Measurements from ENCODE around the gene RNASE8. TPM values are rescaled to one million over a fixed set of nuclear protein-coding genes. Genes with fewer than 3 reads are reported as not detected.

RNASE8 gene
- total and polyA plus RNA-seq, 2 of the 4 experiments (the other 2 are of a cell fraction): not detected

DNA sequence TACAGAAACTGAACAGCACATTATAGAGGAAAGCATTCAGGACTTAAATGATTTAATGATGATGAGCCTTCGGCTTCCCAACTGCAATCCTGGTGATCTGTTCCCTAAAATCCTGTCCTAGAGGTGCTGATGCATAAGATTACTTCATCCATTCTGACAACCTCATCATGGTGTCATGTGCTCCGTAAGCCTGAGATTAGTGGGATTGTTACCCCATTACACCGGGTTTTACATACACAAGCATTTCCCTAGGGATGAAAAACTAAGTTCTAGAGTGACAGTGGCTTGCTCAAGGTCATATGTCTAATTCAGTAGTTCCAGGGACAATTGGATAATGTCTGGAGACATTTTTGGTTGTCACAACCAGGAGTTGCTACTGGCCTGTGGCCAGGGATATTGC is 20.5 kb upstream of the RNASE8 start:
- Histone ChIP-seq H3K9me3 (ENCODE audit: control insufficient read depth, insufficient read depth, low read length) (no peaks in the 10 kb centered on the region), H2BK5ac (ENCODE audit: low read depth, low read length, poor library complexity, severe bottlenecking) (no peak overlapping the region), H4K91ac (ENCODE audit: insufficient read depth, low read depth, low read length) (no peak overlapping the region), H2AFZ (replicated peaks; ENCODE audit: low read length, poor library complexity) (no peak overlapping the region), H2AK9ac (replicated peaks; ENCODE audit: low read depth, low read length, poor library complexity) (no peak overlapping the region), H4K20me1 (ENCODE audit: insufficient read depth, low read length) (no peaks in the 10 kb centered on the region), H3K9me1 (ENCODE audit: insufficient read depth, low read length) (no peaks in the 10 kb centered on the region), H3K27me3 (ENCODE audit: control insufficient read depth, insufficient read depth, low read length) (peaks cover 41% of the 10 kb centered on the region), H2BK20ac (ENCODE audit: low read depth, low read length) (no peak overlapping the region), H3K14ac (replicated peaks; ENCODE audit: low read depth, low read length) (no peak overlapping the region), H3K56ac (ENCODE audit: extremely low read depth, insufficient read depth, low read length) (no peak overlapping the region), H3K9ac (ENCODE audit: low read depth, low read length) (no peak overlapping the region), H3K4me2 (ENCODE audit: low read depth, low read length) (no peak overlapping the region), H2BK120ac (ENCODE audit: low read depth, low read length) (no peak overlapping the region), H3K27ac (ENCODE audit: insufficient read depth, low read length) (no peak overlapping the region), H3K4ac (ENCODE audit: low read depth, low read length) (no peak overlapping the region), H3K4me3 (ENCODE audit: insufficient read depth, low read depth, low read length) (no peak overlapping the region), H2AK5ac (ENCODE audit: low read depth, low read length) (no peak overlapping the region), H3K4me1 (ENCODE audit: control insufficient read depth, insufficient read depth, low read length) (peaks cover 2% of the 10 kb centered on the region; the same call in 1 of the 2 replicates), H4K8ac (ENCODE audit: low read depth in 2 of 2, low read length in 2 of 2) (no peak overlapping the region), H2BK15ac (ENCODE audit: low read depth, low read length) (no peak overlapping the region), H3K79me1 (ENCODE audit: low read depth in 1 of 2, low read length in 2 of 2) (no peaks in the 10 kb centered on the region), H3K23ac (ENCODE audit: low read depth, low read length) (no peak overlapping the region), H3K36me3 (ENCODE audit: control insufficient read depth, insufficient read depth, low read length) (no peaks in the 10 kb centered on the region), H3K18ac (ENCODE audit: low read depth, low read length) (no peak overlapping the region), H4K5ac (ENCODE audit: low read depth, low read length) (no peak overlapping the region)
- ChIA-PET CTCF (interaction anchor here (1.1 kb wide), 1 partner anchor 22 kb away, joined by 3 read pairs; no protein-coding TSS in a partner anchor), POLR2A (ENCODE audit: unreplicated experiment) (no interaction called here)
- ATAC-seq (ENCODE audit: low read depth) (no peak), DNase-seq (no peak)
- dilution Hi-C loops (cut with HindIII; ENCODE audit: low sequenced_read_pairs, unreplicated experiment) (no loop called here), in situ Hi-C loops (cut with MboI; ENCODE audit: low sequenced_read_pairs) (no loop called here), intact Hi-C loops (cut with micrococcal nuclease) (no loop called here)
- BruUV-seq (replicated peaks): no TSS peak
- no CpG with 5 or more reads among the region's 3 CpGs for WGBS, 2 experiments (ENCODE audit: extremely low coverage in 2 of 2, insufficient read length in 1 of 2)
- TF ChIP-seq, protein P1, sequence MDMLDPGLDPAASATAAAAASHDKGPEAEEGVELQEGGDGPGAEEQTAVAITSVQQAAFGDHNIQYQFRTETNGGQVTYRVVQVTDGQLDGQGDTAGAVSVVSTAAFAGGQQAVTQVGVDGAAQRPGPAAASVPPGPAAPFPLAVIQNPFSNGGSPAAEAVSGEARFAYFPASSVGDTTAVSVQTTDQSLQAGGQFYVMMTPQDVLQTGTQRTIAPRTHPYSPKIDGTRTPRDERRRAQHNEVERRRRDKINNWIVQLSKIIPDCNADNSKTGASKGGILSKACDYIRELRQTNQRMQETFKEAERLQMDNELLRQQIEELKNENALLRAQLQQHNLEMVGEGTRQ (IDR thresholded peaks at IDR 0.05; ENCODE audit: low read depth, low read length): no peak
- no peak for TF ChIP-seq MAZ (IDR thresholded peaks at IDR 0.05; ENCODE audit: borderline replicate concordance, low read depth, low read length)
- no peak for TF ChIP-seq POLR2A (IDR thresholded peaks at IDR 0.05; ENCODE audit: low read depth, low read length)
- TF ChIP-seq SMC3 (IDR thresholded peaks at IDR 0.05; ENCODE audit: low read depth, low read length): no peak
- TF ChIP-seq RAD21 (IDR thresholded peaks at IDR 0.05; ENCODE audit: low read length): no peak
- TF ChIP-seq CEBPB (IDR thresholded peaks at IDR 0.05; ENCODE audit: low read depth, low read length): no peak
